GM12892 (cell line): Measurements from ENCODE around the gene SMOC2.

ENCODE experiments used
- POLR2A ChIP-seq: IDR thresholded peaks from 2 replicates; pipeline ENCODE4 v1.6.1; 2011; ENCODE audit warnings: low read depth, low read length, control low read depth
- POLR2AphosphoS5 ChIP-seq: IDR thresholded peaks from 2 replicates; pipeline ENCODE4 v1.6.1; 2011; ENCODE audit warnings: low read depth, low read length, control low read depth
- TAF1 ChIP-seq: IDR thresholded peaks from 2 replicates; pipeline ENCODE4 v1.6.1; 2011; ENCODE audit warnings: low read depth, mild to moderate bottlenecking, control low read depth, low read length, borderline replicate concordance

DNA sequence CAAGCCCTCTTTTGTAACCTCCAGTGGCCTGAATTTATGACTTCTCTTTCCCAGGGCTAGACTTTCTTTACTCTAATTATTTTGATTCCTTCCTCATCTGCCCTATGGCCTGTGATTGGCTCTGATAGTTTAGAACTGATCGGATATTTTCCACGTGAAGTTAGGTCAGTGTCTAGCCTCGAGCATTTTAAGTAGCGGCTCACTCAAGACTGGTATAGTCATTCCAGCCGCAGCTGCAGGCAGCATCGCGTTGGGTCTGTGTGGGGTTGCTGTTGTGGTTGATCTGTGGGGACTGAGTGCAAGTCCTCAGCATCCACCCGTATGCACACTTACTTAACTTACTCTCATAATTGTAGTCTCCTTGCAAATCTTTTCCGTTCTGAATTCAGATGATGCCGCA lies 105.7 kb downstream of the SMOC2 start:
- TF ChIP-seq POLR2A (no peak), TAF1 (no peak), POLR2AphosphoS5 (no peak)
